HepG2 (cell line): ENCODE data around the gene SUN5. TPM values are rescaled to one million over a fixed set of nuclear protein-coding genes. Genes with fewer than 3 reads are reported as not detected.
A peak's percentile ranks its signal among the peaks of the same experiment; 100 is the strongest.

Source experiments
- ATAC-seq: fragments of 200-7000 bp; cut with Tn5 transposase; 3 replicates; pipeline ENCODE4 v1.9.1; 2020; ENCODE audit warnings: mild to moderate bottlenecking, moderate library complexity
- BruUV-seq: library from RNA; stranded (reverse); fragments of 400-500 nt; replicated peaks from 2 replicates; lab custom pipeline; 2021; lab: Mats Ljungman, UMichigan
- CTCF ChIA-PET: fragments of 300-600 bp; formaldehyde crosslinking; extraction: SDS; loops from one replicate; lab custom pipeline; 2021; ENCODE audit warnings: low total read pairs, inconsistent platforms, low intra/inter-chr PET ratio; lab: Yijun Ruan, JAX
- POLR2A ChIA-PET: fragments of 350-600 bp; sonication (Branson Sonifier 250); formaldehyde crosslinking; loops from one replicate; lab custom pipeline; 2020; ENCODE audit warnings: antibody characterized with exemption, inconsistent platforms; lab: Yijun Ruan, JAX
- DNase-seq: peaks from one replicate; pipeline ENCODE4 v3.0.0-alpha.2; 2015; ENCODE audit warnings: low spot score
- FAIRE-seq: peaks from 3 replicates; lab custom pipeline; 2011; peaks lifted over from hg19 to GRCh38; lab: Jason Lieb, UNC
- H2AFZ ChIP-seq: one replicate; pipeline ENCODE4 v1.6.1; 2011; ENCODE audit warnings: low read length, inconsistent platforms
- H3K27ac ChIP-seq: fragments of 300-600 bp; 3 replicates; pipeline ENCODE4 v1.8.0; 2011; ENCODE audit warnings: mixed run types, mild to moderate bottlenecking, mixed read lengths, low read length, inconsistent platforms; ENCODE audit not compliant: insufficient read depth; ENCODE audit errors: extremely low read length
- H3K27me3 ChIP-seq, 2 experiments: fragments of 200-600 bp in 1 of 2; 2 replicates in 1 of 2; 3 replicates in 1 of 2; pipeline versions ENCODE4 v1.6.0 to v1.8.0; 2011; ENCODE audit warnings: low read length in 2 of 2, mild to moderate bottlenecking in 2 of 2, moderate library complexity in 2 of 2, inconsistent platforms in 1 of 2; ENCODE audit not compliant: insufficient read depth in 2 of 2, control insufficient read depth in 1 of 2
- H3K36me3 ChIP-seq, 2 experiments: fragments of 200-600 bp in 1 of 2; replicated peaks in 1 of 2; 2 replicates in 1 of 2; 3 replicates in 1 of 2; pipeline versions ENCODE4 v1.5.1 to v1.8.0; 2011; ENCODE audit warnings: low read length in 2 of 2, inconsistent platforms in 1 of 2; ENCODE audit not compliant: insufficient read depth in 2 of 2, control insufficient read depth in 1 of 2
- H3K4me1 ChIP-seq: 2 replicates; pipeline ENCODE4 v1.5.1; 2012; ENCODE audit warnings: low read length, inconsistent platforms; ENCODE audit not compliant: insufficient read depth
- H3K4me2 ChIP-seq: 2 replicates; pipeline ENCODE4 v1.6.0; 2011; ENCODE audit warnings: low read depth, low read length, inconsistent platforms
- H3K4me3 ChIP-seq, 3 experiments: fragments of 200-600 bp in 1 of 3; sonication (generic), shearing (Covaris generic) in 1 of 3; replicated peaks in 1 of 3; 2 replicates each; pipeline ENCODE4 v1.5.1; 2011 to 2016; ENCODE audit warnings: low read length in 3 of 3, inconsistent platforms in 2 of 3, low read depth in 2 of 3, mild to moderate bottlenecking in 2 of 3, control low read depth in 1 of 3, mixed read lengths in 1 of 3; ENCODE audit not compliant: insufficient read depth in 1 of 3
- H3K79me2 ChIP-seq: one replicate; pipeline ENCODE4 v1.6.1; 2011; ENCODE audit warnings: low read length, inconsistent platforms; ENCODE audit not compliant: insufficient read depth
- H3K9ac ChIP-seq: 2 replicates; pipeline ENCODE4 v1.6.0; 2011; ENCODE audit warnings: mild to moderate bottlenecking, low read depth, low read length, inconsistent platforms; ENCODE audit not compliant: insufficient read depth
- H3K9me3 ChIP-seq: 2 replicates; pipeline ENCODE4 v1.5.1; 2012; ENCODE audit warnings: mild to moderate bottlenecking, low read length
- H4K20me1 ChIP-seq: 2 replicates; pipeline ENCODE4 v1.6.0; 2011; ENCODE audit warnings: inconsistent platforms, mild to moderate bottlenecking, low read length, moderate library complexity; ENCODE audit not compliant: insufficient read depth
- BCL6 ChIP-seq: IDR thresholded peaks from 2 replicates; pipeline ENCODE4 v1.6.1; 2016; ENCODE audit warnings: missing genetic modification reagents, missing compliant biosample characterization
- EHMT2 ChIP-seq: fragments of 200-600 bp; sonication (generic); IDR thresholded peaks from 2 replicates; pipeline ENCODE4 v1.7.0; 2017; ENCODE audit warnings: antibody characterized with exemption, low read depth, low read length, borderline replicate concordance
- HNRNPL ChIP-seq: fragments of 200-400 bp; formaldehyde crosslinking; IDR thresholded peaks from 2 replicates; pipeline ENCODE4 v1.6.1; 2017; ENCODE audit warnings: mild to moderate bottlenecking, low read depth, low read length
- RORA ChIP-seq: sonication (generic); formaldehyde crosslinking; IDR thresholded peaks from 2 replicates; pipeline ENCODE4 v1.5.0; 2020; ENCODE audit warnings: mild to moderate bottlenecking, missing genetic modification reagents, moderate library complexity
- ZFP36 ChIP-seq: fragments of 150-350 bp; IDR thresholded peaks from 2 replicates; pipeline ENCODE4 v1.6.1; 2018; ENCODE audit warnings: borderline replicate concordance, low read length, low read depth; ENCODE audit not compliant: partially characterized antibody
- ZNF629 ChIP-seq: sonication (generic); formaldehyde crosslinking; conservative IDR thresholded peaks from 2 replicates; pipeline ENCODE4 v1.5.0; 2020; ENCODE audit warnings: missing genetic modification reagents
- ZNF672 ChIP-seq: sonication (generic); formaldehyde crosslinking; IDR thresholded peaks from 2 replicates; pipeline ENCODE4 v1.8.1; 2022; ENCODE audit warnings: missing genetic modification reagents
- WGBS: methylation state at CpG from one replicate; pipeline ENCODE4 v1.1.6; 2017; ENCODE audit warnings: low lambda C conversion rate; 5-methylcytosine and 5-hydroxymethylcytosine counted together
- in situ Hi-C: cut with HindIII; loops from 2 replicates; pipeline ENCODE4 v1.10.0; 2017; ENCODE audit warnings: low pct_unique_long_range_greater_than_20kb; ENCODE audit not compliant: extremely low pct_ligation_motif_present
- intact Hi-C: fragments of 100-400 bp; cut with micrococcal nuclease; formaldehyde crosslinking; loops from one replicate; pipeline ENCODE4 v1.10.0; 2022; ENCODE audit not compliant: unreplicated experiment
- polyA plus RNA-seq, 8 experiments: library from polyadenylated mRNA; depleted of rRNA in 3 of 8; stranded (reverse) in 7 of 8; unstranded in 1 of 8; fragments of >200 nt; fragmentation: Illumina TruSeq in 4 of 8; extraction: Trizol in 4 of 8; gene quantifications; 2 replicates each; pipeline versions ENCODE4 v1.2.1 to v1.2.3, GENCODE V29; 2011 to 2016; ENCODE audit warnings: low read depth in 4 of 8, missing spikeins in 1 of 8, mixed read lengths in 1 of 8; ENCODE audit not compliant: insufficient read depth in 1 of 8
- total RNA-seq, 5 experiments: library from RNA; depleted of rRNA; stranded (reverse); fragments of >200 nt; fragmentation: Illumina TruSeq; extraction: Trizol; gene quantifications; 2 replicates each; pipeline ENCODE4 v1.2.3, GENCODE V29; 2016; ENCODE audit warnings: low read depth in 1 of 5

Gene SUN5
- total and polyA plus RNA-seq, 2 of the 13 experiments (the other 11 are each of a cell fraction or from before 2014, with no cell fraction given), result not detected

DNA sequence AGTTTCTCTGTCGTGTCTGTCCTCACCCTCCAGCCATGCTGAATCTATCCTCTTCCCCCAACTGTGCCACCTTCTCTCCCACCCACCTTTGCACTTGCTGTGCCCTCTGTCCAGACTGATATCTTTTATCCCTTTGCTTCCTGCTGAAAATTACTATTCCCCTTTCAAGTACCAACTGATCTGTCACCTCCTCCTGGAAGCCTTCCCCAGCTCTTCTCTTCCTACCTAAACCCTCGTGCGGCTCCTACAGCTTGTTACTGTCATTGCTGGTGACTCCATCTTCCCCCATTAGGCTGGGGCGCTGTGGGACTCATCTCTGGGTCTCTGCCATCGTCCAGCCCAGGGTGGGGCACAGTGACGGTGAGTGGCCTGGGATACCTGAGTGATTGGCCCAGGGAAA, 28.3 kb upstream of the SUN5 start:
- TF ChIP-seq RORA (CRISPR knock-in tag) (no peak), ZFP36 (peak; percentile 89)
- peaks cover 18% of the 10 kb centered on the region for H3K4me1 ChIP-seq
- DNase-seq (no peak), ATAC-seq (no peak), FAIRE-seq (no peak)
- H4K20me1 ChIP-seq, result no peaks in the 10 kb centered on the region
- no peaks in the 10 kb centered on the region for H3K79me2 ChIP-seq
- CTCF ChIA-PET, result no interaction called here
- POLR2A ChIA-PET, result interaction anchor here (1.9 kb wide), 1 partner anchor 10 kb away, joined by 6 read pairs; no protein-coding TSS in a partner anchor
- in situ Hi-C loops (no loop called here), intact Hi-C loops (no loop called here)
- no peak overlapping the region for H3K4me2 ChIP-seq
- H3K27ac ChIP-seq, result no peak overlapping the region
- H2AFZ ChIP-seq, result no peak overlapping the region
- H3K9ac ChIP-seq, result no peak overlapping the region
- H3K36me3 ChIP-seq, result no peaks in the 10 kb centered on the region
- H3K4me3 ChIP-seq, result no peak overlapping the region
- H3K9me3 ChIP-seq, result no peaks in the 10 kb centered on the region
- 24% methylated on average over 6 of the region's 6 CpGs for WGBS
- BruUV-seq, result no TSS peak
- H3K27me3 ChIP-seq, result peaks cover 1 to 23% of the 10 kb centered on the region in 2 experiments; a peak in 3 of 5 replicates

GRCh38 chr20:33031531-33031930, 27.3 kb upstream of the SUN5 start, which contains the start of gene BPIFB6:
TSS of gene BPIFB6 (plus strand) at chr20:33031648. CDS start at chr20:33031648, 0 bp downstream.
- Histone ChIP-seq H2AFZ (no peak within 1 kb of the TSS), H3K9me3 (no peaks in the 10 kb centered on the region), H3K4me2 (no peak within 1 kb of the TSS), H3K9ac (no peak within 1 kb of the TSS), H3K4me3 (no peak within 1 kb of the TSS), H3K27me3 (peaks cover 1 to 23% of the 10 kb centered on the region in 2 experiments; a peak in 3 of 5 replicates), H3K27ac (no peak within 1 kb of the TSS), H3K4me1 (peaks cover 29% of the 10 kb centered on the region), H4K20me1 (no peaks in the 10 kb centered on the region), H3K79me2 (no peaks in the 10 kb centered on the region), H3K36me3 (no peaks in the 10 kb centered on the region)
- ChIA-PET POLR2A (interaction anchor here (1.9 kb wide), 1 partner anchor 11 kb away, joined by 6 read pairs; no protein-coding TSS in a partner anchor), CTCF (no interaction called here)
- in situ Hi-C loops (no loop called here), intact Hi-C loops (no loop called here)
- 57% methylated on average over 7 of the region's 10 CpGs for WGBS
- no peak for DNase-seq
- ATAC-seq, result no peak
- TF ChIP-seq BCL6 (CRISPR knock-in tag) (no peak), ZNF629 (CRISPR knock-in tag) (0 out of 2 replicates have a peak, but pooled peaks have one; percentile 21), HNRNPL (0 out of 2 replicates have a peak, but pooled peaks have one; percentile 40), ZNF672 (no peak), EHMT2 (no peak)
- no TSS peak for BruUV-seq
- no peak for FAIRE-seq
